K562 (cell line): ENCODE measurements around the gene SPATA2L. TPM values are rescaled to one million over a fixed set of nuclear protein-coding genes. Genes with fewer than 3 reads are reported as not detected.

Experiments used
- ATAC-seq: fragments of 200-7000 bp; cut with Tn5 transposase; 3 replicates; pipeline ENCODE4 v1.9.1; 2020; ENCODE audit warnings: moderate library complexity
- BruUV-seq: library from RNA; stranded (reverse); fragments of 400-500 nt; replicated peaks from 2 replicates; lab custom pipeline; 2021; lab: Mats Ljungman, UMichigan
- CTCF ChIA-PET: fragments of 300-600 bp; formaldehyde crosslinking; extraction: SDS; loops from one replicate; lab custom pipeline; 2021; ENCODE audit warnings: low intra/inter-chr PET ratio; lab: Yijun Ruan, JAX
- POLR2A ChIA-PET: fragments of 300-600, 350-650 bp; sonication (Branson Sonifier 250); formaldehyde crosslinking; extraction: SDS; loops from one replicate; lab custom pipeline; 2021; ENCODE audit warnings: antibody characterized with exemption, inconsistent platforms; lab: Yijun Ruan, JAX
- DNase-seq, 4 experiments: peaks; one replicate each; pipeline versions ENCODE4 v3.0.0 to v3.0.0-alpha.2; 2011 to 2018; ENCODE audit warnings: low spot score in 3 of 4, mixed read lengths in 3 of 4; ENCODE audit errors: extremely low read depth in 1 of 4
- FAIRE-seq: peaks from 2 replicates; lab custom pipeline; 2011; peaks lifted over from hg19 to GRCh38; lab: Jason Lieb, UNC
- H2AFZ ChIP-seq: 2 replicates; pipeline ENCODE4 v1.6.0; 2011; ENCODE audit warnings: low read depth, low read length, control low read depth, inconsistent platforms
- H3K27ac ChIP-seq: fragments of 200-600 bp; 3 replicates; pipeline ENCODE4 v1.8.0; 2011; ENCODE audit warnings: low read depth, mild to moderate bottlenecking, control low read depth, inconsistent platforms, low read length, moderate library complexity, mixed read lengths; ENCODE audit errors: extremely low read depth
- H3K27me3 ChIP-seq, 2 experiments: fragments of 300-600 bp in 1 of 2; 2 replicates in 1 of 2; 3 replicates in 1 of 2; pipeline versions ENCODE4 v1.6.0 to v1.8.0; 2011; ENCODE audit warnings: inconsistent platforms in 2 of 2, low read length in 2 of 2, mild to moderate bottlenecking in 1 of 2, mixed read lengths in 1 of 2, moderate library complexity in 1 of 2; ENCODE audit not compliant: control insufficient read depth in 2 of 2, insufficient read depth in 2 of 2
- H3K36me3 ChIP-seq: fragments of 300-600 bp; 3 replicates; pipeline ENCODE4 v1.8.0; 2011; ENCODE audit warnings: mild to moderate bottlenecking, low read length, inconsistent platforms; ENCODE audit not compliant: control insufficient read depth, insufficient read depth
- H3K4me1 ChIP-seq, 2 experiments: fragments of 200-600 bp in 1 of 2; replicated peaks in 1 of 2; 2 replicates in 1 of 2; 3 replicates in 1 of 2; pipeline versions ENCODE4 v1.5.1 to v1.8.0; 2011; ENCODE audit warnings: inconsistent platforms in 2 of 2, low read length in 2 of 2, mild to moderate bottlenecking in 1 of 2, mixed read lengths in 1 of 2, moderate library complexity in 1 of 2; ENCODE audit not compliant: control insufficient read depth in 2 of 2, insufficient read depth in 2 of 2
- H3K4me2 ChIP-seq: 2 replicates; pipeline ENCODE4 v1.6.1; 2011; ENCODE audit warnings: low read length, control low read depth, inconsistent platforms, mixed read lengths; ENCODE audit not compliant: insufficient read depth
- H3K4me3 ChIP-seq: fragments of 200-600 bp; sonication (generic), shearing (Covaris generic); 2 replicates; pipeline ENCODE4 v1.5.1; 2016; ENCODE audit warnings: control low read depth, inconsistent platforms
- H3K79me2 ChIP-seq: fragments of 200-600 bp; 3 replicates; pipeline ENCODE4 v1.8.0; 2011; ENCODE audit warnings: low read length, inconsistent platforms; ENCODE audit not compliant: control insufficient read depth, insufficient read depth
- H3K9ac ChIP-seq, 2 experiments: 2 replicates each; pipeline versions ENCODE4 v1.6.0 to v1.6.1; 2011; ENCODE audit warnings: low read depth in 2 of 2, low read length in 2 of 2, control low read depth in 1 of 2, inconsistent platforms in 1 of 2, mild to moderate bottlenecking in 1 of 2, mixed read lengths in 1 of 2; ENCODE audit not compliant: insufficient read depth in 1 of 2
- H3K9me1 ChIP-seq: one replicate; pipeline ENCODE4 v1.6.0; 2011; ENCODE audit warnings: inconsistent platforms, mild to moderate bottlenecking, low read length, moderate library complexity; ENCODE audit not compliant: control insufficient read depth, insufficient read depth
- H3K9me3 ChIP-seq: replicated peaks from 2 replicates; pipeline ENCODE4 v1.5.1; 2011; ENCODE audit warnings: low read depth, low read length, inconsistent platforms; ENCODE audit not compliant: control insufficient read depth, insufficient read depth
- H4K20me1 ChIP-seq: replicated peaks from 2 replicates; pipeline ENCODE4 v1.6.1; 2011; ENCODE audit warnings: low read length, inconsistent platforms, mixed read lengths; ENCODE audit not compliant: control insufficient read depth, insufficient read depth
- ATF4 ChIP-seq: fragments of 450-650 bp; formaldehyde crosslinking; IDR thresholded peaks from 2 replicates; pipeline ENCODE4 v1.4.0; 2022; ENCODE audit warnings: mild to moderate bottlenecking, moderate library complexity
- ERF ChIP-seq: fragments of 450-650 bp; formaldehyde crosslinking; IDR thresholded peaks from 2 replicates; pipeline ENCODE4 v1.4.0; 2020; ENCODE audit warnings: mild to moderate bottlenecking, mixed read lengths
- MAFK ChIP-seq: IDR thresholded peaks from 2 replicates; pipeline ENCODE4 v1.6.1; 2011; ENCODE audit warnings: low read length, improper control_type of control experiment
- MEIS2 ChIP-seq: fragments of 450-650 bp; IDR thresholded peaks from 2 replicates; pipeline ENCODE4 v1.6.1; 2014; ENCODE audit warnings: mild to moderate bottlenecking; ENCODE audit not compliant: partially characterized antibody
- NCOA6 ChIP-seq: fragments of 450-650 bp; IDR thresholded peaks from 2 replicates; pipeline ENCODE4 v1.6.1; 2017; ENCODE audit warnings: mild to moderate bottlenecking
- SAP30 ChIP-seq: fragments of 200-600 bp; sonication (generic); IDR thresholded peaks from 2 replicates; pipeline ENCODE4 v1.6.1; 2012; ENCODE audit warnings: borderline replicate concordance, low read depth, mild to moderate bottlenecking, moderate library complexity, low read length, control low read depth, inconsistent platforms; ENCODE audit not compliant: insufficient read depth, poor library complexity, severe bottlenecking
- XRCC3 ChIP-seq: fragments of 450-650 bp; IDR thresholded peaks from 2 replicates; pipeline ENCODE4 v1.6.1; 2017; ENCODE audit warnings: mild to moderate bottlenecking, moderate library complexity
- ZBTB17 ChIP-seq: fragments of 450-650 bp; formaldehyde crosslinking; IDR thresholded peaks from 2 replicates; pipeline ENCODE4 v1.4.0; 2020; ENCODE audit warnings: mild to moderate bottlenecking
- ZFP36 ChIP-seq: fragments of 150-350 bp; IDR thresholded peaks from 2 replicates; pipeline ENCODE4 v1.6.1; 2018; ENCODE audit warnings: low read length, low read depth; ENCODE audit not compliant: partially characterized antibody
- ZNF24 ChIP-seq: fragments of 450-650 bp; IDR thresholded peaks from 2 replicates; pipeline ENCODE4 v1.6.1; 2016
- WGBS: fragments of 100-300 bp; shearing (Covaris generic); methylation state at CpG from one replicate; pipeline ENCODE4 v1.1.6; 2016; ENCODE audit warnings: low coverage, mixed read lengths; ENCODE audit not compliant: insufficient coverage; ENCODE audit errors: missing lambda C conversion rate; 5-methylcytosine and 5-hydroxymethylcytosine counted together
- in situ Hi-C: fragments of 300-500 bp; cut with MboI; formaldehyde crosslinking; loops from 4 replicates; pipeline ENCODE4 v1.15.0; 2018; ENCODE audit warnings: inconsistent platforms, mixed read lengths
- intact Hi-C: fragments of 100-400 bp; cut with micrococcal nuclease; formaldehyde crosslinking; loops from 2 replicates; pipeline ENCODE4 v1.14.2; 2022
- polyA plus RNA-seq, 8 experiments: library from polyadenylated mRNA; depleted of rRNA in 4 of 8; stranded (reverse) in 5 of 8; unstranded in 3 of 8; fragments of >200 nt; fragmentation: Nextera tagmentation in 2 of 8; fragmentation: Illumina TruSeq in 1 of 8; extraction: Ambion mirVana in 2 of 8; extraction: Trizol in 1 of 8; gene quantifications; 2 replicates each; pipeline versions ENCODE4 v1.2.1 to v1.2.3, GENCODE V29; 2011 to 2014; ENCODE audit warnings: inconsistent platforms in 1 of 8, missing spikeins in 1 of 8
- total RNA-seq, 7 experiments: library from RNA; depleted of rRNA in 6 of 7; stranded (reverse); fragments of >200 nt in 6 of 7; fragmentation: Illumina TruSeq in 2 of 7; extraction: Trizol in 2 of 7; gene quantifications; 2 replicates each; pipeline versions ENCODE4 v1.2.1 to v1.2.3, GENCODE V29; 2011 to 2021; ENCODE audit warnings: low replicate concordance in 1 of 7

SPATA2L gene
- total and polyA plus RNA-seq, 9 of the 15 experiments (the other 6 are each of a cell fraction or from before 2014, with no cell fraction given), result 0.13 to 19.2 (median 4.8) TPM; not detected in 1

GRCh38 chr16:89688395-89688794, 13.1 kb downstream of the SPATA2L start:
- peaks cover 25% of the 10 kb centered on the region for H3K79me2 ChIP-seq
- H3K27me3 ChIP-seq, result no peaks in the 10 kb centered on the region
- H3K36me3 ChIP-seq, result peaks cover 48% of the 10 kb centered on the region; the same call in 2 of the 3 replicates
- H3K9me3 ChIP-seq, result 0 out of 2 replicates have a peak, but pooled peaks cover 3% of the 10 kb centered on the region
- no peak for FAIRE-seq
- in situ Hi-C loops (no loop called here), intact Hi-C loops (no loop called here)
- TF ChIP-seq ZBTB17 (CRISPR knock-in tag), result no peak
- TF ChIP-seq ZFP36, result no peak
- no peak for TF ChIP-seq SAP30
- TF ChIP-seq MEIS2, result no peak
- TF ChIP-seq ATF4, result no peak
- no peak for TF ChIP-seq MAFK
- no peak for TF ChIP-seq XRCC3
- no peak for TF ChIP-seq ERF
- TF ChIP-seq NCOA6, result no peak
- TF ChIP-seq ZNF24, result no peak
- no peak overlapping the region for H2AFZ ChIP-seq
- no peaks in the 10 kb centered on the region for H3K9me1 ChIP-seq
- ChIA-PET CTCF (no interaction called here), POLR2A (interaction anchor here (1.0 to 1.5 kb wide), 3 partner anchors 8 to 12 kb away, joined by 3 to 5 read pairs (median 4); no protein-coding TSS in a partner anchor)
- 89% methylated on average over 5 of the region's 5 CpGs for whole genome bisulfite sequencing
- H3K9ac ChIP-seq, result no peak overlapping the region
- no TSS peak for BruUV-seq
- no peak for ATAC-seq
- H4K20me1 ChIP-seq, result 0 out of 2 replicates have a peak, but pooled peaks cover 7% of the 10 kb centered on the region
- H3K4me2 ChIP-seq, result no peak overlapping the region
- no peak for DNase-seq
- H3K4me1 ChIP-seq, result peaks cover 6 to 33% of the 10 kb centered on the region in 2 experiments
- H3K27ac ChIP-seq, result no peak overlapping the region
- H3K4me3 ChIP-seq, result no peak overlapping the region
